IMR-90 (cell line): ENCODE data around the gene KHDRBS1.

Source experiments
- BHLHE40 ChIP-seq: fragments of 150-350 bp; IDR thresholded peaks from 2 replicates; pipeline ENCODE4 v1.6.1; 2016; ENCODE audit warnings: mild to moderate bottlenecking, low read depth, low read length
- CEBPB ChIP-seq: IDR thresholded peaks from 2 replicates; pipeline ENCODE4 v1.6.1; 2012; ENCODE audit warnings: low read depth, low read length, improper control_type of control experiment
- MAFK ChIP-seq: IDR thresholded peaks from 2 replicates; pipeline ENCODE4 v1.6.1; 2012; ENCODE audit warnings: low read depth, low read length, improper control_type of control experiment
- MXI1 ChIP-seq: IDR thresholded peaks from 2 replicates; pipeline ENCODE4 v1.6.1; 2012; ENCODE audit warnings: low read depth, mild to moderate bottlenecking, low read length, moderate library complexity, borderline replicate concordance
- RCOR1 ChIP-seq: IDR thresholded peaks from 2 replicates; pipeline ENCODE4 v1.6.1; 2012; ENCODE audit warnings: mild to moderate bottlenecking, low read length, improper control_type of control experiment; ENCODE audit not compliant: insufficient replicate concordance
- TF ChIP-seq, protein P1 (sequence below): conservative IDR thresholded peaks from 2 replicates; pipeline ENCODE4 v1.5.1; 2012; ENCODE audit warnings: mild to moderate bottlenecking, low read depth, low read length, improper control_type of control experiment
- TF ChIP-seq, protein P2 (sequence below): fragments of 150-350 bp; IDR thresholded peaks from 2 replicates; pipeline ENCODE4 v1.6.1; 2017; ENCODE audit warnings: mild to moderate bottlenecking, antibody characterized with exemption, low read length, low read depth

- TF ChIP-seq BHLHE40 (no peak), MAFK (no peak), CEBPB (no peak), MXI1 (no peak), RCOR1 (no peak)
- TF ChIP-seq, protein P1, sequence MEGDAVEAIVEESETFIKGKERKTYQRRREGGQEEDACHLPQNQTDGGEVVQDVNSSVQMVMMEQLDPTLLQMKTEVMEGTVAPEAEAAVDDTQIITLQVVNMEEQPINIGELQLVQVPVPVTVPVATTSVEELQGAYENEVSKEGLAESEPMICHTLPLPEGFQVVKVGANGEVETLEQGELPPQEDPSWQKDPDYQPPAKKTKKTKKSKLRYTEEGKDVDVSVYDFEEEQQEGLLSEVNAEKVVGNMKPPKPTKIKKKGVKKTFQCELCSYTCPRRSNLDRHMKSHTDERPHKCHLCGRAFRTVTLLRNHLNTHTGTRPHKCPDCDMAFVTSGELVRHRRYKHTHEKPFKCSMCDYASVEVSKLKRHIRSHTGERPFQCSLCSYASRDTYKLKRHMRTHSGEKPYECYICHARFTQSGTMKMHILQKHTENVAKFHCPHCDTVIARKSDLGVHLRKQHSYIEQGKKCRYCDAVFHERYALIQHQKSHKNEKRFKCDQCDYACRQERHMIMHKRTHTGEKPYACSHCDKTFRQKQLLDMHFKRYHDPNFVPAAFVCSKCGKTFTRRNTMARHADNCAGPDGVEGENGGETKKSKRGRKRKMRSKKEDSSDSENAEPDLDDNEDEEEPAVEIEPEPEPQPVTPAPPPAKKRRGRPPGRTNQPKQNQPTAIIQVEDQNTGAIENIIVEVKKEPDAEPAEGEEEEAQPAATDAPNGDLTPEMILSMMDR, result no peak
- TF ChIP-seq, protein P2, sequence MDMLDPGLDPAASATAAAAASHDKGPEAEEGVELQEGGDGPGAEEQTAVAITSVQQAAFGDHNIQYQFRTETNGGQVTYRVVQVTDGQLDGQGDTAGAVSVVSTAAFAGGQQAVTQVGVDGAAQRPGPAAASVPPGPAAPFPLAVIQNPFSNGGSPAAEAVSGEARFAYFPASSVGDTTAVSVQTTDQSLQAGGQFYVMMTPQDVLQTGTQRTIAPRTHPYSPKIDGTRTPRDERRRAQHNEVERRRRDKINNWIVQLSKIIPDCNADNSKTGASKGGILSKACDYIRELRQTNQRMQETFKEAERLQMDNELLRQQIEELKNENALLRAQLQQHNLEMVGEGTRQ, result no peak
Measured at GRCh38 chr1:31981456-31981839, 32.2 kb upstream of the KHDRBS1 start.
